Hepatocyte (in vitro differentiated cells): ENCODE data around the gene STK24.

Experiments used
- EZH2phosphoT487 ChIP-seq: fragments of 200-600 bp; sonication (generic); IDR thresholded peaks from one replicate; pipeline ENCODE4 v1.6.1; 2018; ENCODE audit warnings: antibody characterized with exemption, mild to moderate bottlenecking, low read depth, moderate library complexity; ENCODE audit not compliant: unreplicated experiment, severe bottlenecking
- TF ChIP-seq, protein P1 (sequence below): fragments of 200-600 bp; sonication (generic); IDR thresholded peaks from 2 replicates; pipeline ENCODE4 v1.5.1; 2016; ENCODE audit warnings: antibody characterized with exemption, mild to moderate bottlenecking; ENCODE audit not compliant: poor library complexity

DNA sequence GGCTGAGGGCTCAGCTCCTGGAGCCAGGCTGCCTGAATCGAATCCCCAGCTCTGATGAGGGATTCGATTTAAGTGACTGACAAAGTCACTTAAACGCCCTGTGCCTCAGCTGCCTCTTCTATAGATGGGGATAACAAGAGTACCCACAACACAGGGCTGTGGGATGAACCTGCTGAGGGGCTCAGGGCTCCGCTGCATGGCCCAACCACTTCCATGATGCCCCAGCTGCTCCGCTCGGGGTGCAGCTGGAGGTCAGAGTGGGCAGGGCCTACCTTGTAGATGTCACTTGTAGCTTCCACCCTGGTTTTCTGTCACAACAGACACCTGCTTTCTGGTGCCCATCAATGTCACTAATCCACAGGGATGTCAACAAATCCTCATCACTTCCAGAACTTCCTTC is 39.2 kb downstream of the STK24 start:
- TF ChIP-seq, protein P1, sequence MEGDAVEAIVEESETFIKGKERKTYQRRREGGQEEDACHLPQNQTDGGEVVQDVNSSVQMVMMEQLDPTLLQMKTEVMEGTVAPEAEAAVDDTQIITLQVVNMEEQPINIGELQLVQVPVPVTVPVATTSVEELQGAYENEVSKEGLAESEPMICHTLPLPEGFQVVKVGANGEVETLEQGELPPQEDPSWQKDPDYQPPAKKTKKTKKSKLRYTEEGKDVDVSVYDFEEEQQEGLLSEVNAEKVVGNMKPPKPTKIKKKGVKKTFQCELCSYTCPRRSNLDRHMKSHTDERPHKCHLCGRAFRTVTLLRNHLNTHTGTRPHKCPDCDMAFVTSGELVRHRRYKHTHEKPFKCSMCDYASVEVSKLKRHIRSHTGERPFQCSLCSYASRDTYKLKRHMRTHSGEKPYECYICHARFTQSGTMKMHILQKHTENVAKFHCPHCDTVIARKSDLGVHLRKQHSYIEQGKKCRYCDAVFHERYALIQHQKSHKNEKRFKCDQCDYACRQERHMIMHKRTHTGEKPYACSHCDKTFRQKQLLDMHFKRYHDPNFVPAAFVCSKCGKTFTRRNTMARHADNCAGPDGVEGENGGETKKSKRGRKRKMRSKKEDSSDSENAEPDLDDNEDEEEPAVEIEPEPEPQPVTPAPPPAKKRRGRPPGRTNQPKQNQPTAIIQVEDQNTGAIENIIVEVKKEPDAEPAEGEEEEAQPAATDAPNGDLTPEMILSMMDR, result no peak
- TF ChIP-seq EZH2phosphoT487, result no peak
